ENCODE results near the gene LEMD2. TPM values are rescaled to one million over a fixed set of nuclear protein-coding genes. Genes with fewer than 3 reads are reported as not detected.
A peak's percentile ranks its signal among the peaks of the same experiment; 100 is the strongest.

LEMD2 gene
- total and polyA plus RNA-seq, 9 of the 15 experiments (the other 6 are each of a cell fraction or from before 2014, with no cell fraction given) = 0.32 to 46.3 (median 30.8) TPM

DNA sequence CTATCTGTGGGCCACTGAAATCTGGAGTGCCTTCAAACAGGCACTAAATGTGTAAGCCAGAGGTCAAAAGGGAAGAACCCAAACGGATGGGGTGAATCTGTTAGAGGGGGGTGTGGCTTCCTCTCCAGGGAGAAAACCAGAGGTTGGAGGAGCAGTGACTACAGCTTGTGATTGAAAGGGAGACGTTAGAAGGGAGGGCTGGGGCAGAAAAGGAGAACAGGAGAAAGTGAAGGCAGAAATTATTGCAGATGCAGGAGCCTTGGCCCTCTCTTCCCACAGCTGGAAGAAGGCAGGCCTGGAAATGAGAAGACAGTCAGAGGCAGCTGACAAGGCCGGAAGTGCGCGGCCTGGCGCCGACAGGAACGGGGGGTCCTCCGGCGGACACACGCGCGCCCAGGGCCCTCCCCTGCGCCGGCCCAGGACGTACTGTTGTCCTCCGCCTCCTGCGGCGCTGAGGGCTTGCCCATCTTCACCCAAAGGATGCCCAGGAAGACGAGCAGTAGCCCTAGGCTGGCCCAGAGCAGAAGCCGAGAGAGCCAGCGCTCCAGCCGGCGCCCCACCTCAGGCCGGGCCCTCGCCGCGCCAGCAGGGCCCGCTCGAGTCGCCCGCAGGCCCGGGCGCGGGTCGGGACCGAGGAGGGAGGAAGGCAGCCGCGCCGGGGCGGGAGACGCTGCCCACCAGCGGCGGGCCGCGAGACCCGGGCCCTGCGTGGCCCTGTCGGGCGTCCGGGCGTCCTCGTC lies 806 bp downstream of the LEMD2 start (continued):
- TF ChIP-seq, protein P1, sequence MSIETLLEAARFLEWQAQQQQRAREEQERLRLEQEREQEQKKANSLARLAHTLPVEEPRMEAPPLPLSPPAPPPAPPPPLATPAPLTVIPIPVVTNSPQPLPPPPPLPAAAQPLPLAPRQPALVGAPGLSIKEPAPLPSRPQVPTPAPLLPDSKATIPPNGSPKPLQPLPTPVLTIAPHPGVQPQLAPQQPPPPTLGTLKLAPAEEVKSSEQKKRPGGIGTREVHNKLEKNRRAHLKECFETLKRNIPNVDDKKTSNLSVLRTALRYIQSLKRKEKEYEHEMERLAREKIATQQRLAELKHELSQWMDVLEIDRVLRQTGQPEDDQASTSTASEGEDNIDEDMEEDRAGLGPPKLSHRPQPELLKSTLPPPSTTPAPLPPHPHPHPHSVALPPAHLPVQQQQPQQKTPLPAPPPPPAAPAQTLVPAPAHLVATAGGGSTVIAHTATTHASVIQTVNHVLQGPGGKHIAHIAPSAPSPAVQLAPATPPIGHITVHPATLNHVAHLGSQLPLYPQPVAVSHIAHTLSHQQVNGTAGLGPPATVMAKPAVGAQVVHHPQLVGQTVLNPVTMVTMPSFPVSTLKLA (conservative IDR thresholded peaks at IDR 0.05) = peak in 1 of 2 experiments; percentile 73; a peak in 3 of 4 replicates
- peak; percentile 55 for TF ChIP-seq POLR2B (IDR thresholded peaks at IDR 0.05; ENCODE audit: low read depth, partially characterized antibody)
- peak; percentile 10; the same call in 1 of the 2 replicates for TF ChIP-seq ZNF263 (CRISPR knock-in tag; IDR thresholded peaks at IDR 0.05; ENCODE audit: borderline replicate concordance)
- TF ChIP-seq, protein P2, sequence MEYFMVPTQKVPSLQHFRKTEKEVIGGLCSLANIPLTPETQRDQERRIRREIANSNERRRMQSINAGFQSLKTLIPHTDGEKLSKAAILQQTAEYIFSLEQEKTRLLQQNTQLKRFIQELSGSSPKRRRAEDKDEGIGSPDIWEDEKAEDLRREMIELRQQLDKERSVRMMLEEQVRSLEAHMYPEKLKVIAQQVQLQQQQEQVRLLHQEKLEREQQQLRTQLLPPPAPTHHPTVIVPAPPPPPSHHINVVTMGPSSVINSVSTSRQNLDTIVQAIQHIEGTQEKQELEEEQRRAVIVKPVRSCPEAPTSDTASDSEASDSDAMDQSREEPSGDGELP (CRISPR knock-in tag; IDR thresholded peaks at IDR 0.05; ENCODE audit: borderline replicate concordance) = peak; percentile 90
- TF ChIP-seq, protein P3, sequence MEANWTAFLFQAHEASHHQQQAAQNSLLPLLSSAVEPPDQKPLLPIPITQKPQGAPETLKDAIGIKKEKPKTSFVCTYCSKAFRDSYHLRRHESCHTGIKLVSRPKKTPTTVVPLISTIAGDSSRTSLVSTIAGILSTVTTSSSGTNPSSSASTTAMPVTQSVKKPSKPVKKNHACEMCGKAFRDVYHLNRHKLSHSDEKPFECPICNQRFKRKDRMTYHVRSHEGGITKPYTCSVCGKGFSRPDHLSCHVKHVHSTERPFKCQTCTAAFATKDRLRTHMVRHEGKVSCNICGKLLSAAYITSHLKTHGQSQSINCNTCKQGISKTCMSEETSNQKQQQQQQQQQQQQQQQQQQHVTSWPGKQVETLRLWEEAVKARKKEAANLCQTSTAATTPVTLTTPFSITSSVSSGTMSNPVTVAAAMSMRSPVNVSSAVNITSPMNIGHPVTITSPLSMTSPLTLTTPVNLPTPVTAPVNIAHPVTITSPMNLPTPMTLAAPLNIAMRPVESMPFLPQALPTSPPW (CRISPR knock-in tag; IDR thresholded peaks at IDR 0.05) = peak; percentile 36; the same call in 1 of the 2 replicates
- TF ChIP-seq PHF20 (IDR thresholded peaks at IDR 0.05; ENCODE audit: partially characterized antibody) = peak; percentile 26
- 0 out of 2 replicates have a peak, but pooled peaks have one; percentile 26 for TF ChIP-seq TOE1 (IDR thresholded peaks at IDR 0.05; ENCODE audit: borderline replicate concordance)
- no peak for TF ChIP-seq TOE1 (CRISPR knock-in tag; IDR thresholded peaks at IDR 0.05; ENCODE audit: borderline replicate concordance, low read depth)
- TF ChIP-seq, protein P4, sequence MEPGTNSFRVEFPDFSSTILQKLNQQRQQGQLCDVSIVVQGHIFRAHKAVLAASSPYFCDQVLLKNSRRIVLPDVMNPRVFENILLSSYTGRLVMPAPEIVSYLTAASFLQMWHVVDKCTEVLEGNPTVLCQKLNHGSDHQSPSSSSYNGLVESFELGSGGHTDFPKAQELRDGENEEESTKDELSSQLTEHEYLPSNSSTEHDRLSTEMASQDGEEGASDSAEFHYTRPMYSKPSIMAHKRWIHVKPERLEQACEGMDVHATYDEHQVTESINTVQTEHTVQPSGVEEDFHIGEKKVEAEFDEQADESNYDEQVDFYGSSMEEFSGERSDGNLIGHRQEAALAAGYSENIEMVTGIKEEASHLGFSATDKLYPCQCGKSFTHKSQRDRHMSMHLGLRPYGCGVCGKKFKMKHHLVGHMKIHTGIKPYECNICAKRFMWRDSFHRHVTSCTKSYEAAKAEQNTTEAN (CRISPR knock-in tag; IDR thresholded peaks at IDR 0.05) = no peak
- peak; percentile 46 for TF ChIP-seq TBP (optimal IDR thresholded peaks at IDR 0.05; ENCODE audit: low read depth, low read length)
- TF ChIP-seq, protein P5, sequence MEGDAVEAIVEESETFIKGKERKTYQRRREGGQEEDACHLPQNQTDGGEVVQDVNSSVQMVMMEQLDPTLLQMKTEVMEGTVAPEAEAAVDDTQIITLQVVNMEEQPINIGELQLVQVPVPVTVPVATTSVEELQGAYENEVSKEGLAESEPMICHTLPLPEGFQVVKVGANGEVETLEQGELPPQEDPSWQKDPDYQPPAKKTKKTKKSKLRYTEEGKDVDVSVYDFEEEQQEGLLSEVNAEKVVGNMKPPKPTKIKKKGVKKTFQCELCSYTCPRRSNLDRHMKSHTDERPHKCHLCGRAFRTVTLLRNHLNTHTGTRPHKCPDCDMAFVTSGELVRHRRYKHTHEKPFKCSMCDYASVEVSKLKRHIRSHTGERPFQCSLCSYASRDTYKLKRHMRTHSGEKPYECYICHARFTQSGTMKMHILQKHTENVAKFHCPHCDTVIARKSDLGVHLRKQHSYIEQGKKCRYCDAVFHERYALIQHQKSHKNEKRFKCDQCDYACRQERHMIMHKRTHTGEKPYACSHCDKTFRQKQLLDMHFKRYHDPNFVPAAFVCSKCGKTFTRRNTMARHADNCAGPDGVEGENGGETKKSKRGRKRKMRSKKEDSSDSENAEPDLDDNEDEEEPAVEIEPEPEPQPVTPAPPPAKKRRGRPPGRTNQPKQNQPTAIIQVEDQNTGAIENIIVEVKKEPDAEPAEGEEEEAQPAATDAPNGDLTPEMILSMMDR (IDR thresholded peaks at IDR 0.05 in 2 of 3, conservative IDR thresholded peaks at IDR 0.05 in 1 of 3; ENCODE audit: insufficient read depth in 2 of 3, low read depth in 1 of 3, low read length in 3 of 3) = peak in 1 of 3 experiments; percentile 21; a peak in 1 of 6 replicates
- TF ChIP-seq ILF3 (IDR thresholded peaks at IDR 0.05; ENCODE audit: borderline replicate concordance) = 0 out of 2 replicates have a peak, but pooled peaks have one; percentile 44
- TF ChIP-seq, protein P6, sequence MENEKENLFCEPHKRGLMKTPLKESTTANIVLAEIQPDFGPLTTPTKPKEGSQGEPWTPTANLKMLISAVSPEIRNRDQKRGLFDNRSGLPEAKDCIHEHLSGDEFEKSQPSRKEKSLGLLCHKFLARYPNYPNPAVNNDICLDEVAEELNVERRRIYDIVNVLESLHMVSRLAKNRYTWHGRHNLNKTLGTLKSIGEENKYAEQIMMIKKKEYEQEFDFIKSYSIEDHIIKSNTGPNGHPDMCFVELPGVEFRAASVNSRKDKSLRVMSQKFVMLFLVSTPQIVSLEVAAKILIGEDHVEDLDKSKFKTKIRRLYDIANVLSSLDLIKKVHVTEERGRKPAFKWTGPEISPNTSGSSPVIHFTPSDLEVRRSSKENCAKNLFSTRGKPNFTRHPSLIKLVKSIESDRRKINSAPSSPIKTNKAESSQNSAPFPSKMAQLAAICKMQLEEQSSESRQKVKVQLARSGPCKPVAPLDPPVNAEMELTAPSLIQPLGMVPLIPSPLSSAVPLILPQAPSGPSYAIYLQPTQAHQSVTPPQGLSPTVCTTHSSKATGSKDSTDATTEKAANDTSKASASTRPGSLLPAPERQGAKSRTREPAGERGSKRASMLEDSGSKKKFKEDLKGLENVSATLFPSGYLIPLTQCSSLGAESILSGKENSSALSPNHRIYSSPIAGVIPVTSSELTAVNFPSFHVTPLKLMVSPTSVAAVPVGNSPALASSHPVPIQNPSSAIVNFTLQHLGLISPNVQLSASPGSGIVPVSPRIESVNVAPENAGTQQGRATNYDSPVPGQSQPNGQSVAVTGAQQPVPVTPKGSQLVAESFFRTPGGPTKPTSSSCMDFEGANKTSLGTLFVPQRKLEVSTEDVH (IDR thresholded peaks at IDR 0.05; ENCODE audit: low read depth, partially characterized antibody) = peak; percentile 34

Measured in K562 (cell line).